ENCODE results near the gene RARB.

The RARB gene

DNA sequence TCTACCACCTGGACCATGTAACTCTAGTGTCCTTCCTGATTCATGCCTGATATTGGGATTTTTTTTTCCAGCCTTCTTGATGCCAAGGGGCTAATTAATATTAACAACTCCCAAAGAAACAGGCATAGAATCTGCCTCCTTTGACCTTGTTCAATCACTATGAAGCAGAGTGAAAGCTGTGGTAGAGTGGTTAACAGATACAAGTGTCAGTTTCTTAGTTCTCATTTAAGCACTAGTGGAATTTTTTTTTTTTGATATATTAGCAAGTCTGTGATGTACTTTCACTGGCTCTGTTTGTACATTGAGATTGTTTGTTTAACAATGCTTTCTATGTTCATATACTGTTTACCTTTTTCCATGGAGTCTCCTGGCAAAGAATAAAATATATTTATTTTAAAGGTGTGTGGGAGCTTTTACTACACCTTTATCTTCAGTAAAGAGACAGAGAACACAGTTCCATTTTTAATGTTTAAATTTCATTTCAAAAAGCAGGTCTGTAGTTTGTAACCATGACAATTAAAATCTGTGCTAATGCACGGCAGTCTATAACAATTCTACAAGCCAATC is 169.6 kb downstream of the RARB start:
- TF ChIP-seq, protein P1, sequence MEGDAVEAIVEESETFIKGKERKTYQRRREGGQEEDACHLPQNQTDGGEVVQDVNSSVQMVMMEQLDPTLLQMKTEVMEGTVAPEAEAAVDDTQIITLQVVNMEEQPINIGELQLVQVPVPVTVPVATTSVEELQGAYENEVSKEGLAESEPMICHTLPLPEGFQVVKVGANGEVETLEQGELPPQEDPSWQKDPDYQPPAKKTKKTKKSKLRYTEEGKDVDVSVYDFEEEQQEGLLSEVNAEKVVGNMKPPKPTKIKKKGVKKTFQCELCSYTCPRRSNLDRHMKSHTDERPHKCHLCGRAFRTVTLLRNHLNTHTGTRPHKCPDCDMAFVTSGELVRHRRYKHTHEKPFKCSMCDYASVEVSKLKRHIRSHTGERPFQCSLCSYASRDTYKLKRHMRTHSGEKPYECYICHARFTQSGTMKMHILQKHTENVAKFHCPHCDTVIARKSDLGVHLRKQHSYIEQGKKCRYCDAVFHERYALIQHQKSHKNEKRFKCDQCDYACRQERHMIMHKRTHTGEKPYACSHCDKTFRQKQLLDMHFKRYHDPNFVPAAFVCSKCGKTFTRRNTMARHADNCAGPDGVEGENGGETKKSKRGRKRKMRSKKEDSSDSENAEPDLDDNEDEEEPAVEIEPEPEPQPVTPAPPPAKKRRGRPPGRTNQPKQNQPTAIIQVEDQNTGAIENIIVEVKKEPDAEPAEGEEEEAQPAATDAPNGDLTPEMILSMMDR (IDR thresholded peaks at IDR 0.05; ENCODE audit: insufficient read depth, low read depth, low read length, missing control alignments): no peak
- H3K4me3 ChIP-seq (ENCODE audit: low read depth, low read length): no peak overlapping the region
- no peak for DNase-seq (ENCODE audit: low read depth)

DNA sequence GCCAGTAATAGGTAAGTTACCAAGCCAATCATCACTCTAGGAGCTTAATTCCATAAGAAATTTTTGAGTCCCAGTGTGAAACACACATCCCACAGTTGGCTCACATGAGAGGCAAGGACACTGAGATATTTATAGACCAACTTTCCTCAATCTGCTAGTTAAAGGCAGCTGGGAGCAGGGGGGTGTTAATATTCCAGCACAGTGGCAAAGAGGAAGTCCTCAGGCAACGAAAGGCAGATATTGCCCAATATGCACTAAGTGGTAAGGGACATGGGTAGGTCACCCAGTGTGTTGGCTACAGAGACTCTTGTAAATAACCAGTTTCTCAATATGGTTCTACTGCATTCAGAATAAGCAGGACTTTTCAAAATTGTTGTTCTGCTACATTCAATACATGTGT is 175.6 kb downstream of the RARB start:
- TF ChIP-seq, protein P1 (IDR thresholded peaks at IDR 0.05; ENCODE audit: insufficient read depth, low read depth, low read length, missing control alignments): no peak
- H3K4me3 ChIP-seq (ENCODE audit: low read depth, low read length): no peak overlapping the region
- DNase-seq (ENCODE audit: low read depth): no peak

DNA sequence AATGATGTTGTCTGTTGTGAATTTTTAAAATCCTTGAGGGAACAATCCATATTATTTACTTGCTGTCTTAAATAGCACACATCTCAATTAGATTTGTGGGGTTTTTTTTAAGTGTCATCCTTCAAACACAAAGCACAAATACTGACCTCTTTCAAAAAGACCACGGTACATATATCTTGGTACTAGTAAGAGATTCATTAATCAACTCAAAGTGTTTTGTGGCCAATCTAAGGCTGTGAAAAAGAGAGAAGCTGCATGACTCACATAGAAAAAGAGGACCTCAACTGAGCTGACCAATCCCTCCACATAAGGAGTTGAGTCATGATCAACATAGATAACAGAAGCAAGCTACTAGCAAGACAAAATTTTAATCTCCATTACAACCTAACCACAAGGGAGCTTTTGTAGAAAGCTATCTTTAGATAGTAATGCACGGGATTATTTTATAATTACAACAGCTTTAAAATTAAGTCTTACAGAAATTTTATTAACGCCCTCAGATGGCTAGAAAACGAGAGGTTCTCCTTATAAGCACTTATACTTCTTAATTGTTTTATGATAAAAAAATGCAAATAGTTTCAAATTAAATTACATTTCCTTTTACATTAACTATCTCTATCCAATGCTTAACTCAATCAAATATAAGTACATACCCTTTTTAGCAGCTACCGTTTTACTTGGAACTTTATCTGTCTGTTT is 176.2 kb downstream of the RARB start:
- no peak overlapping the region for H3K4me3 ChIP-seq (ENCODE audit: low read depth, low read length)
- DNase-seq (ENCODE audit: low read depth): no peak
- TF ChIP-seq, protein P1 (IDR thresholded peaks at IDR 0.05; ENCODE audit: insufficient read depth, low read depth, low read length, missing control alignments): no peak

DNA sequence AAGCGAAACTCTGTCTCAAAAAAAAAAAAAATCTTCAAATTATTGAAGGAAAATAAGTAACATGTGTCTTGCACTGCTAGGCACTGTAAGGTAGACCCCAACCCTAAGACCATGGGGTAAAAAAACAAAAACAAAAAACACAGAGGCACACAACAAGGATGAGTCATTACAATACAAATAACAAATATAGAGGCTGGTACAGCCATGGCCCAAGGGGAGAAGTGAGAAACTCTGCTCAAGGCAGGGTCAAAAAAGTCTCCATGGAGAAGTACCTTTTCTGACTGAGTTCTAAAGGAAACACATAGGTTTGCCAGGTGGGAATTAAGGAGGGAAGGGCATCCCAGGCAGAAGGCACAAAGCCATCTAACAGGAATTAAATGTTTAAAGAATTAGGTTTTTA is 182.1 kb downstream of the RARB start:
- H3K4me3 ChIP-seq (ENCODE audit: low read depth, low read length): no peak overlapping the region
- TF ChIP-seq, protein P1 (IDR thresholded peaks at IDR 0.05; ENCODE audit: insufficient read depth, low read depth, low read length, missing control alignments): no peak
- no peak for DNase-seq (ENCODE audit: low read depth)

DNA sequence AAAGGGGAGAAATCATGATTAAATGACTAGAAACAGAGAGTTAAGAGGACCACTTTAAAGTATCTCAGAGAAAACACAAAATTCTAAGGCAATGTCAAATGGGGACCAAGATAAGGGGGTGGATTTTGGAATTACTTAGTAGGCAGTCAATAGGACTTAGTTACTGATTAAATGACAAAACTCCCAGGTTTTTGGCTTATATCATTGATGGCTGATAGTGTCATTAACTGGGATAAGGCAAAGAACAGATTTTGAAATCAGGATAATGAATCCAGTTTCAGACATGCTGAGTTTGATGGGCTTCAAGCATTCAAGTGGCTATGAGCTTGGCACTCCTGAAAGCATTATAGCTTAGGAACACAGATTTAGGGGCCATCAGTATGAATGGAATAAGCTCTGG is 182.7 kb downstream of the RARB start:
- DNase-seq (ENCODE audit: low read depth): no peak
- TF ChIP-seq, protein P1 (IDR thresholded peaks at IDR 0.05; ENCODE audit: insufficient read depth, low read depth, low read length, missing control alignments): no peak
- H3K4me3 ChIP-seq (ENCODE audit: low read depth, low read length): no peak overlapping the region

DNA sequence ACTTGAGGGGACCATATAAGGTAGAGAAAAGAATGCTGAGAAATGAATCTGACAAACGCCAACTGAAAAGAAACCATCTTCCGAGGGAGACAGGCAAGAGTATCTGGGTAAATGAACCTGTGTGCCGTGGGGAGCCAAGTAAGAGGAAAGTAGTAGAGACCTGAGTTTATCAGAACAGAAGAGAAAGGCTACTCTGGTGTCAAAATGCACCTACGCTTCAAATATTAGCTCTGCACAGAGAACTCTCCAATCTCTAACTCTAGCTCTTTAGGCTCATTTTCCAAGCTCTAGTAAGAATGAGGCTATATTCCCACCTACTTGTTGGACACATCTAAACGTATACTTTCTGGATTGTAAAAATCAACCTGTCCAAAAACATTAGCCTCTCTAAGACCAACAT is 183.1 kb downstream of the RARB start:
- TF ChIP-seq, protein P1 (IDR thresholded peaks at IDR 0.05; ENCODE audit: insufficient read depth, low read depth, low read length, missing control alignments): no peak
- H3K4me3 ChIP-seq (ENCODE audit: low read depth, low read length): no peak overlapping the region
- DNase-seq (ENCODE audit: low read depth): no peak

DNA sequence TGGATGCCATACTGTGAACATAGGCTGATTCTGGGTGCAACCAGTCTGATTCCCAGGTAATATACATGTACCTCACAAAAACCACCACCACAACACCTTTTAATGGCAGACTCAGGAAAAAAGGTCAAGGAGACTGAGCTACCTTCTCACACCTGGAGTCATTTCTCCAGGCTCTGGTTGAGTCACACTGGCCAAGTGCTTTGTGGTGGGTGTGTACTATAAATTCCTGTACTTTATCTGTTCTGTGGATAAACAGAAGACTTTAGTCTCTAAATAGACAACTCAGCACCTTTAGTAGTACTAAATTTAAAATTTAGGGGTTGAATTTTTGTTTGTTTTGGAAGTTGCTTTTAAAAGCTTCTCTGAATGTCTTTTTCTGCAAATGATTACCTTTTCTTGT is 190.0 kb downstream of the RARB start:
- TF ChIP-seq, protein P1 (IDR thresholded peaks at IDR 0.05; ENCODE audit: insufficient read depth, low read depth, low read length, missing control alignments): no peak
- no peak for DNase-seq (ENCODE audit: low read depth)
- no peak overlapping the region for H3K4me3 ChIP-seq (ENCODE audit: low read depth, low read length)
